Endothelial cell of umbilical vein (primary cell): Measurements from ENCODE around the gene CACNG4. TPM values are rescaled to one million over a fixed set of nuclear protein-coding genes. Genes with fewer than 3 reads are reported as not detected.

Experiments
- BruUV-seq: library from RNA; stranded (reverse); fragments of 400-500 nt; replicated peaks from 2 replicates; lab custom pipeline; 2021; lab: Mats Ljungman, UMichigan
- CTCF ChIA-PET: fragments of 300-600, 350-600 bp; sonication (Branson Sonifier 250); formaldehyde crosslinking; loops from one replicate; lab custom pipeline; 2021; ENCODE audit warnings: antibody characterized with exemption, inconsistent platforms; lab: Charles Lee
- POLR2A ChIA-PET: fragments of 300-600, 350-600 bp; sonication (Branson Sonifier 250); formaldehyde crosslinking; loops from one replicate; lab custom pipeline; 2021; ENCODE audit warnings: antibody characterized with exemption, inconsistent platforms; lab: Charles Lee
- DNase-seq: peaks from one replicate; pipeline ENCODE4 v3.0.0-alpha.2; 2011; ENCODE audit warnings: low read depth, low spot score
- FAIRE-seq: peaks from 2 replicates; lab custom pipeline; 2011; peaks lifted over from hg19 to GRCh38; lab: Jason Lieb, UNC
- H2AFZ ChIP-seq: 2 replicates; pipeline ENCODE4 v1.6.0; 2012; ENCODE audit warnings: low read depth, low read length, control low read depth, inconsistent platforms
- H3K27ac ChIP-seq: 2 replicates; pipeline ENCODE4 v1.5.1; 2011; ENCODE audit warnings: low read depth, mild to moderate bottlenecking, control low read depth, low read length, moderate library complexity; ENCODE audit not compliant: insufficient read depth
- H3K27me3 ChIP-seq, 2 experiments: 2 replicates each; pipeline versions ENCODE4 v1.6.0 to v1.6.1; 2011; ENCODE audit warnings: low read length in 2 of 2, mixed read lengths in 1 of 2; ENCODE audit not compliant: control insufficient read depth in 2 of 2, insufficient read depth in 2 of 2
- H3K36me3 ChIP-seq, 2 experiments: 2 replicates in 1 of 2; 3 replicates in 1 of 2; pipeline ENCODE4 v1.5.1; 2011; ENCODE audit warnings: low read length in 2 of 2, mild to moderate bottlenecking in 1 of 2, moderate library complexity in 1 of 2; ENCODE audit not compliant: control insufficient read depth in 2 of 2, insufficient read depth in 2 of 2; ENCODE audit errors: extremely low read depth in 1 of 2
- H3K4me1 ChIP-seq: 3 replicates; pipeline ENCODE4 v1.5.1; 2011; ENCODE audit warnings: mild to moderate bottlenecking, low read length; ENCODE audit not compliant: control insufficient read depth, insufficient read depth; ENCODE audit errors: extremely low read depth
- H3K4me2 ChIP-seq: 2 replicates; pipeline ENCODE4 v1.6.1; 2011; ENCODE audit warnings: low read length, control low read depth, mixed read lengths; ENCODE audit not compliant: insufficient read depth
- H3K4me3 ChIP-seq, 3 experiments: fragments of 200-600 bp in 1 of 3; sonication (generic), shearing (Covaris generic) in 1 of 3; replicated peaks in 1 of 3; 2 replicates each; pipeline ENCODE4 v1.5.1; 2011 to 2016; ENCODE audit warnings: control low read depth in 3 of 3, low read length in 3 of 3, mild to moderate bottlenecking in 2 of 3, inconsistent platforms in 1 of 3, low read depth in 1 of 3, moderate library complexity in 1 of 3; ENCODE audit not compliant: insufficient read depth in 1 of 3
- H3K79me2 ChIP-seq: 2 replicates; pipeline ENCODE4 v1.6.0; 2012; ENCODE audit warnings: low read length, inconsistent platforms; ENCODE audit not compliant: control insufficient read depth, insufficient read depth
- H3K9ac ChIP-seq: replicated peaks from 2 replicates; pipeline ENCODE3; 2011; ENCODE audit warnings: low read length, control low read depth; ENCODE audit not compliant: insufficient read depth; ENCODE audit errors: extremely low read depth
- H3K9me1 ChIP-seq: replicated peaks from 3 replicates; pipeline ENCODE4 v1.6.0; 2011; ENCODE audit warnings: mild to moderate bottlenecking, low read length; ENCODE audit not compliant: control insufficient read depth, insufficient read depth; ENCODE audit errors: extremely low read depth
- H3K9me3 ChIP-seq: replicated peaks from 2 replicates; pipeline ENCODE4 v1.5.1; 2012; ENCODE audit warnings: low read length, inconsistent platforms; ENCODE audit not compliant: control insufficient read depth, insufficient read depth
- H4K20me1 ChIP-seq: replicated peaks from 2 replicates; pipeline ENCODE3; 2011; ENCODE audit warnings: mild to moderate bottlenecking, low read length; ENCODE audit not compliant: control insufficient read depth, insufficient read depth; ENCODE audit errors: extremely low read depth
- CTCF ChIP-seq, 2 donors: IDR thresholded peaks; 1 replicate in 1 of 2; 2 replicates in 1 of 2; pipeline ENCODE4 v1.5.1; 2011; ENCODE audit warnings: low read length in 2 of 2, mild to moderate bottlenecking in 2 of 2, moderate library complexity in 2 of 2, control low read depth in 1 of 2, inconsistent platforms in 1 of 2, low read depth in 1 of 2; ENCODE audit not compliant: insufficient read depth in 1 of 2; ENCODE audit errors: extremely low read depth in 1 of 2
- EZH2 ChIP-seq: IDR thresholded peaks from 2 replicates; pipeline ENCODE4 v1.6.1; 2012; ENCODE audit warnings: borderline replicate concordance, low read depth, mild to moderate bottlenecking, moderate library complexity, low read length, inconsistent platforms; ENCODE audit not compliant: severe bottlenecking
- FOS ChIP-seq: IDR thresholded peaks from 2 replicates; pipeline ENCODE4 v1.6.1; 2011; ENCODE audit warnings: mild to moderate bottlenecking, low read length, moderate library complexity, borderline replicate concordance; ENCODE audit not compliant: insufficient read depth
- GATA2 ChIP-seq: IDR thresholded peaks from 2 replicates; pipeline ENCODE4 v1.7.0; 2011; ENCODE audit warnings: low read depth, mild to moderate bottlenecking, moderate library complexity, mixed read lengths, low read length; ENCODE audit not compliant: insufficient read length, insufficient read depth
- MAX ChIP-seq: IDR thresholded peaks from 2 replicates; pipeline ENCODE4 v1.6.1; 2011; ENCODE audit not compliant: insufficient read depth, insufficient read length
- MYC ChIP-seq: IDR thresholded peaks from one replicate; pipeline ENCODE4 v1.6.1; 2011; ENCODE audit warnings: mild to moderate bottlenecking, low read depth, low read length
- POLR2A ChIP-seq: IDR thresholded peaks from 2 replicates; pipeline ENCODE4 v1.6.1; 2012; ENCODE audit warnings: low read depth, mild to moderate bottlenecking, control low read depth, low read length
- POLR2AphosphoS5 ChIP-seq: IDR thresholded peaks from 2 replicates; pipeline ENCODE4 v1.6.1; 2012; ENCODE audit warnings: low read depth, mild to moderate bottlenecking, control low read depth, low read length, moderate library complexity; ENCODE audit not compliant: insufficient read depth
- dilution Hi-C: fragments of 300-500 bp; cut with MboI; formaldehyde crosslinking; loops from one replicate; pipeline ENCODE4 v1.15.0; 2019; ENCODE audit warnings: low sequenced_read_pairs; ENCODE audit not compliant: extremely low pct_ligation_motif_present
- intact Hi-C: fragments of 100-400 bp; cut with micrococcal nuclease; formaldehyde crosslinking; loops from one replicate; pipeline ENCODE4 v1.10.0; 2022
- polyA plus RNA-seq, 4 experiments: library from polyadenylated mRNA; depleted of rRNA in 3 of 4; stranded (reverse) in 3 of 4; unstranded in 1 of 4; fragments of >200 nt; gene quantifications; 2 replicates each; pipeline versions ENCODE4 v1.2.1 to v1.2.3, GENCODE V29; 2011 to 2012; ENCODE audit warnings: missing spikeins in 1 of 4
- total RNA-seq: library from RNA; stranded (reverse); gene quantifications from 2 replicates; pipeline ENCODE4 v1.2.3, GENCODE V29; 2021

The CACNG4 gene
- total and polyA plus RNA-seq, 2 donors (not counting 3 experiments of a cell fraction or from before 2014, with no cell fraction given), result not detected

- dilution Hi-C loops (no loop called here), intact Hi-C loops (no loop called here)
- no peaks in the 10 kb centered on the region for H3K9me3 ChIP-seq
- TF ChIP-seq MYC (no peak), POLR2AphosphoS5 (no peak), FOS (no peak), POLR2A (no peak), GATA2 (no peak), MAX (no peak), CTCF (IDR thresholded peaks at IDR 0.05; ENCODE audit: extremely low read depth in 1 of 2, insufficient read depth in 1 of 2, low read depth in 1 of 2, low read length in 2 of 2) (no peak), EZH2 (no peak)
- no peak overlapping the region for H2AFZ ChIP-seq
- POLR2A ChIA-PET, result no interaction called here
- H3K27ac ChIP-seq, result no peak overlapping the region
- no peak for FAIRE-seq
- H3K4me2 ChIP-seq, result no peak overlapping the region
- no TSS peak for BruUV-seq
- no peaks in the 10 kb centered on the region for H3K9me1 ChIP-seq
- H4K20me1 ChIP-seq, result no peaks in the 10 kb centered on the region
- no peaks in the 10 kb centered on the region for H3K36me3 ChIP-seq
- DNase-seq, result no peak
- H3K4me3 ChIP-seq, result no peak overlapping the region
- CTCF ChIA-PET, result no interaction called here
- H3K79me2 ChIP-seq, result no peaks in the 10 kb centered on the region
- no peaks in the 10 kb centered on the region for H3K27me3 ChIP-seq
- no peak overlapping the region for H3K9ac ChIP-seq
- H3K4me1 ChIP-seq, result no peaks in the 10 kb centered on the region
Observed at GRCh38 chr17:67022451-67022810, 57.9 kb downstream of the CACNG4 start.
